ENCODE results near the gene EPHA2. TPM values are rescaled to one million over a fixed set of nuclear protein-coding genes. Genes with fewer than 3 reads are reported as not detected.

Gene EPHA2
- total RNA-seq, 1 experiment from 2014 or later = 45.6 TPM

GRCh38 chr1:16127676-16128337 is 28.1 kb downstream of the EPHA2 start:
- no peak for DNase-seq (ENCODE audit: low spot score)
- in situ Hi-C loops (cut with HindIII; ENCODE audit: low sequenced_read_pairs) = no loop called here

- no peak for DNase-seq (ENCODE audit: low spot score)
- in situ Hi-C loops (cut with HindIII; ENCODE audit: low sequenced_read_pairs) = no loop called here
Observed at GRCh38 chr1:16126743-16127515, 28.9 kb downstream of the EPHA2 start.

GRCh38 chr1:16126160-16126559 is 29.7 kb downstream of the EPHA2 start:
- in situ Hi-C loops (cut with HindIII; ENCODE audit: low sequenced_read_pairs) = no loop called here
- no peak for DNase-seq (ENCODE audit: low spot score)

- in situ Hi-C loops (cut with HindIII; ENCODE audit: low sequenced_read_pairs) = no loop called here
- DNase-seq (ENCODE audit: low spot score) = no peak
Observed at GRCh38 chr1:16125483-16125882, 30.4 kb downstream of the EPHA2 start.

GRCh38 chr1:16125088-16125470 is 30.8 kb downstream of the EPHA2 start:
- DNase-seq (ENCODE audit: low spot score) = no peak
- in situ Hi-C loops (cut with HindIII; ENCODE audit: low sequenced_read_pairs) = no loop called here

GRCh38 chr1:16124377-16125087 is 31.3 kb downstream of the EPHA2 start:
- in situ Hi-C loops (cut with HindIII; ENCODE audit: low sequenced_read_pairs) = no loop called here
- DNase-seq (ENCODE audit: low spot score) = no peak

GRCh38 chr1:16122916-16123315 is 33.0 kb downstream of the EPHA2 start:
- in situ Hi-C loops (cut with HindIII; ENCODE audit: low sequenced_read_pairs) = no loop called here
- DNase-seq (ENCODE audit: low spot score) = no peak

- no peak for DNase-seq (ENCODE audit: low spot score)
- in situ Hi-C loops (cut with HindIII; ENCODE audit: low sequenced_read_pairs) = no loop called here
Observed at GRCh38 chr1:16122350-16122881, 33.5 kb downstream of the EPHA2 start.

- in situ Hi-C loops (cut with HindIII; ENCODE audit: low sequenced_read_pairs) = no loop called here
- no peak for DNase-seq (ENCODE audit: low spot score)
Observed at GRCh38 chr1:16120940-16121410, 34.9 kb downstream of the EPHA2 start.

GRCh38 chr1:16120407-16120806 is 35.5 kb downstream of the EPHA2 start:
- in situ Hi-C loops (cut with HindIII; ENCODE audit: low sequenced_read_pairs) = no loop called here
- DNase-seq (ENCODE audit: low spot score) = no peak

GRCh38 chr1:16119926-16120325 is 35.9 kb downstream of the EPHA2 start:
- DNase-seq (ENCODE audit: low spot score) = no peak
- in situ Hi-C loops (cut with HindIII; ENCODE audit: low sequenced_read_pairs) = no loop called here

GRCh38 chr1:16119504-16119903 is 36.4 kb downstream of the EPHA2 start:
- in situ Hi-C loops (cut with HindIII; ENCODE audit: low sequenced_read_pairs) = no loop called here
- no peak for DNase-seq (ENCODE audit: low spot score)

GRCh38 chr1:16118706-16119105 is 37.2 kb downstream of the EPHA2 start:
- no peak for DNase-seq (ENCODE audit: low spot score)
- in situ Hi-C loops (cut with HindIII; ENCODE audit: low sequenced_read_pairs) = no loop called here

- no peak for DNase-seq (ENCODE audit: low spot score)
- in situ Hi-C loops (cut with HindIII; ENCODE audit: low sequenced_read_pairs) = no loop called here
Observed at GRCh38 chr1:16117936-16118335, 37.9 kb downstream of the EPHA2 start.

GRCh38 chr1:16117369-16117768 is 38.5 kb downstream of the EPHA2 start:
- in situ Hi-C loops (cut with HindIII; ENCODE audit: low sequenced_read_pairs) = no loop called here
- DNase-seq (ENCODE audit: low spot score) = no peak

GRCh38 chr1:16116625-16117024 is 39.2 kb downstream of the EPHA2 start:
- in situ Hi-C loops (cut with HindIII; ENCODE audit: low sequenced_read_pairs) = no loop called here

GRCh38 chr1:16116002-16116401 is 39.9 kb downstream of the EPHA2 start:
- no peak for DNase-seq (ENCODE audit: low spot score)
- in situ Hi-C loops (cut with HindIII; ENCODE audit: low sequenced_read_pairs) = no loop called here

More at GRCh38 chr1:16116625-16117024, 39.2 kb downstream of the EPHA2 start:
- DNase-seq (ENCODE audit: low spot score) = no peak

- in situ Hi-C loops (cut with HindIII; ENCODE audit: low sequenced_read_pairs) = no loop called here
Observed at GRCh38 chr1:16115468-16115983, 40.3 kb downstream of the EPHA2 start.

GRCh38 chr1:16114527-16115467 is 41.1 kb downstream of the EPHA2 start:
- in situ Hi-C loops (cut with HindIII; ENCODE audit: low sequenced_read_pairs) = no loop called here
- no peak for DNase-seq (ENCODE audit: low spot score)

More at GRCh38 chr1:16115468-16115983, 40.3 kb downstream of the EPHA2 start:
- DNase-seq (ENCODE audit: low spot score) = no peak

Measured in G401 (cell line).